GM18498 (cell line): Measurements from ENCODE around the gene SCARF1.

Experiments
- ATAC-seq: cut with Tn5 transposase; IDR thresholded peaks from one replicate; pipeline ENCODE4 v1.9.1; 2021; ENCODE audit warnings: mild to moderate bottlenecking, moderate library complexity; ENCODE audit not compliant: unreplicated experiment

Gene SCARF1

DNA sequence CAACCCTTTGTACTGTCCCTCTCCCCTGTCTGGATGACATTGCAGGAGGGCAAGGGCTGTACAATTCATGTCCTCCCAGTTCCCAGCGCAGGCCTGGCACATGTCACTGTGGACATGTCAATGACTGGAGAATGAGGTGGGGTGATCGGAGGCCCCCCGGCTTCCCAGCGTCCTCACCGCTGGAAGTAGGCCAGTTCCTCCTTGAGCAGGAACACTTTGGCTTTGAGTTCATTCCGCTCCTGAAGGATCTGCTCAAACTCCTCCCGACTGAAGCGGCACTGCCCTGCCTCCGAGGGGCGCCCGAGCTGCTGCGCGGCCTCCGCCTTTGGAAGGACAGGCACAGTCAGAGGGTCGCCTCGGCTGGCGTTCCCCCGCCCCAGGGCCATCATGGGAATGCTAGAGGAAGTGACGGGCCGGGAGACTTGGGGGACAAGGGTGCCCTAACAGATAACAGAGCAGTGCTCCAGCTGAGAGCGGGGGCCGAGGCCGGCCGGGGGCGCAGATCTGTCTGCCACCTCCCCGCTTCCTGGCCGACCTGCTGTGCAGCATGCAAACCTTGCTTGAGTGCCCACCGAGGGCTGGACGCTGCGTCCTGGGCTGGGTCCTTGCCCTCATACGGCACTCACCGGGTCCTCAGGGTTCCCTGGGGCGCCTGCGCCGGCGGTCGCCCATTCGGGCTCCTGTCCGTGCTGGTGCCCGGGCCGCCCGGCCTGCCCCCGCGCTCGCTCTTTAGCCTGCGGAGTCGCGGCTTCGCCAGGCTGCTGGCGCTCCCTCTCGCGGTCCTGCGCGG is 2.8 kb upstream of the SCARF1 start:
- ATAC-seq: peak; percentile 68

- no peak for ATAC-seq
Observed at GRCh38 chr17:1647802-1648171, 2.3 kb upstream of the SCARF1 start.

- no peak for ATAC-seq
Observed at GRCh38 chr17:1646199-1646875, 805 bp upstream of the SCARF1 start.

DNA sequence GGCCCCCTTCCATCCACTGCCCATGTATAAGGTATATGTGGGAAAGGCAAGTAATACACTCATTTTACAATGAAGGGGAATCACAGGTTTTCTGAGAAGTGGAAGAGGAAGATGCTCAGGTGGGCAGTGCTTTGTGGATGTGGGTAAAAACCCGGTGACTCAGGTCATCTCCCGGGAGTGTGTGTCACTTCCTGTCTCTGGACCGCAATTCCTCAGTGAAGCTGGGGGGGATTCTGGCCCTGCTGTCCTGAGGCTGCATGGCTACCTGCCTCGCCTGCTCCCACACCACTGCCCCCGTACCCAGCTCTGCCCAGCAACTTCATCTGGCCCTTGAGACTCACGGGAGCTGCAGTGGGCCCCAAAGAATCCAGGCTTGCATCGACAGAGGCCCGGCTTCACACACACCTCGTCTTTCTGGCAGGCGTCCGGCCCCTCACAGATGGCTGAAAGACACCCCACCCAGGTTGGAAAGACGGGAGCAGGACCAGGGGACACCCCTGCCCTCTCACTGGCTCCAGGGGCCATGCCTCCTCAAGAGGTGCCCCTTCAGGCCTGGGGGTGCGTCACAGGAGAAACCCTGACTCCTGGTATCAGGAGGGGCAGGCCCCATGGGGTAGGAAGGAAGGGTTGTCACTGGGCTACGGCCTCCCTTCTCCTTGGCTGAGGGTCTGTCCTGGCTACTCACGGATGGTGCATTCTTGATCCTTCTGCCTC is 882 bp downstream of the SCARF1 start:
- no peak for ATAC-seq

GRCh38 chr17:1643999-1644492 is 1.5 kb downstream of the SCARF1 start:
- ATAC-seq: no peak

DNA sequence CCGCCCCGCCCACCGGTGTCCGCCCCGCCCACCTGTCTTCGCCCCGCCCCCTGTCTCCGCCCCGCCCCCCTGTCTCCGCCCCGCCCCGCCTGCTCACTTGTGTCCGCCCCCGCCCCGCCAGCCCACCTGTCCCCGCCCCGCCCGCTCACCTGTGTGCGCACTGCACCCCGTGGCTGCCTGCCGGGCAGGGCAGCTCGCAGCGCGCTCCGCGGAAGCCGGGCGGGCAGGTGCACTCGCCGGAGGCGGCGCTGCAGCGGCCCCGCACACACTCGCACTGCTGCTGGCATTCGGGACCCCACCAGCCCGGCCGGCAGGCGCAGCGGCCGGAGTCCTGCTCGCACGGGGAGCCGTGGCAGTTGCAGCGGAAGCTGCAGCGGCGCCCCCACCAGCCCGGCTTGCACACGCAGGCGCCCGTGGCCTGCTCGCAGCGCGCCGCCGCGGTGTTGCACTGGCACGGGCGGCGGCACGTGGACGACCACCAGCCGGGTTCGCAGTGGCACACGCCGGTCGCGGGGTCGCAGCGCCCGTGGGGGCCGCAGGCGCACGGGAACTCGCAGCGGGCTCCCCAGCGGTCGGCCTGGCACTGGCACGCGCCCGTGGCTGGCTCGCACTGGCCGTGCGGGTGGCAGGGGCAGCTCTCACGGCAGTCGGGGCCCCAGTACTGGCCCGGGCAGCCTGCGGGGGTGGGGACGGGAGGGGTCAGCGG is 2.1 kb downstream of the SCARF1 start:
- ATAC-seq: no peak

DNA sequence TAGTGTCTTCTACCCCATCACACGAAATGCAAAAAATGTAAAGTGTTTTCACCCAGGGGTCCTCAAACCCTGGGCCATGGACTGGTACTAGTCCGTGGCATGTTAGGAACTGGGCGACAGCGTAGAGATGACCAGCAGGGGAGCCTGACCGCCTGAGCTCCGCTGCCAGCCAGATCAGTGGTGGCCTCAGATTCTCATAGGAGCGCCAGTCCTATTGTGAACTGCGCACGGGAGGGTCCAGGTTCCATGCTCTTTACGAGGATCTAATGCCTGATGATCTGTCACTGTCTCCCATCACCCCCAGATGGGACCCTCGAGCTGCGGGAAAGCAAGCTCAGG is 4.5 kb downstream of the SCARF1 start:
- ATAC-seq: no peak

DNA sequence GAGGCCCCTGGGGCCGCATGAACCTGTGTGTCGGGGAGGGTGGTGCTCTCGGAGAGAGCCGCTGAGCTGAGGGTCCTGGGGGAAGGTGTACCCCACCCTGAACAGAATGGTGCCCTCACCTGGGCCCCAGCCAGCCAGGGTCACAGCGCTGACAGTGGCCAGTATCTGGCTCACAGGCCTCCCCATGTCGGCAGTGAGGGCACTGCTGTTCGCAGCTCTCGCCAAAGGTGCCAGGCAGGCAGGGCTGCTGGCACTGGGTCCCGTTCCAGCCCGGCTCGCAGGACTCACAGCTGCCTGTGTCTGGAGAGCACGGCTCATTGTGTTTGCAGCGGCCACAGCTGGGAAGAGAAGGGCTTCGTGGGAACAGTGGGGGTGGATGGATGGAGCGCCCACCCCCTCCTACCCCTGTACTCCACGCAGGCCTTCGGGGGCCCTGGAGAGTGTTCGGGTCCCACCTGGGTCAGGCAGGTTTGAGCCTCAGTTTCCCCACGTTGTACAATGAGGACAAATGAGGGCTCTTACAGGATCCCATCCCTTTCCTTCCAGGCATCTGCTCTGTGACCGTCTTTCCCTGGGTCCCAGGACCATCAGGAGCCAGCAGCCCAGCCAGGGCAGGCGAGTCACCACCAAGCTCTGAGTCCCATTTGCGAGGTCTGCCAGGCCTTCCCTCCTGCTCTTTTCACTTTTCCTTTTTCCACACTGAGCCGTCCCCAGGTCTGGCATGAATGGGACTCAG is 5.0 kb downstream of the SCARF1 start:
- no peak for ATAC-seq

DNA sequence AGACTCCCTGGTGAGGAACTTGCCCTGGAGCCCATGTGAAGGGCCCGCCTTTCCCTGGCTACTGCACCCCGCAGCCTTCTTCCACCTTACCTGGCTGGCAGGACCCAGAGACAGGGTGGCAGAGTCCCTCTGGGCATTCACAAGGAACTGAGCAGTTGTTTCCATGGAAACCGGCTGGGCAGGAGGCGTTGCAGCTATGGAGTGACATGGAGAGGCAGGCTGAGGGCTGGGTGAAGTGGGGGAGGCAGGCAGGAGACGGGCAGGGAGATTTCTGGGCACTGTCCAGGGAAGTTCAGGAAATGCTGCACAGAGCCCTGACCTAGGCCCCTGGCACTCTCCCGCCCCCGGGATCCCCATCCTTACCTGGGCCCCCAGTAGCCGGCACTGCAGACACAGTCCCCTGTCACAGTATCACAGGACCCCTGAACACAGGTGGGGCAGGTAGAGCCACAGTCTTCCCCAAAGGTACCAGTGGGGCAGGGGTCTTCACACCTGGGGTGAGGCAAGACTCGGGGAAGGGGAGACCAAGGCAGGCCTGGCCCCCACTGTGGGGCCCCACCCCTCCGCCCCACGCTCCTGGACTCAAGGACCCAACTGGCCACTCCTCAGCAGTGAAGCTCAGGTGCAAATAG is 5.9 kb downstream of the SCARF1 start:
- ATAC-seq: no peak

GRCh38 chr17:1638624-1639300 is 6.8 kb downstream of the SCARF1 start:
- ATAC-seq: no peak

GRCh38 chr17:1638171-1638590 is 7.4 kb downstream of the SCARF1 start:
- no peak for ATAC-seq

- no peak for ATAC-seq
Observed at GRCh38 chr17:1636732-1637285, 8.7 kb downstream of the SCARF1 start.

DNA sequence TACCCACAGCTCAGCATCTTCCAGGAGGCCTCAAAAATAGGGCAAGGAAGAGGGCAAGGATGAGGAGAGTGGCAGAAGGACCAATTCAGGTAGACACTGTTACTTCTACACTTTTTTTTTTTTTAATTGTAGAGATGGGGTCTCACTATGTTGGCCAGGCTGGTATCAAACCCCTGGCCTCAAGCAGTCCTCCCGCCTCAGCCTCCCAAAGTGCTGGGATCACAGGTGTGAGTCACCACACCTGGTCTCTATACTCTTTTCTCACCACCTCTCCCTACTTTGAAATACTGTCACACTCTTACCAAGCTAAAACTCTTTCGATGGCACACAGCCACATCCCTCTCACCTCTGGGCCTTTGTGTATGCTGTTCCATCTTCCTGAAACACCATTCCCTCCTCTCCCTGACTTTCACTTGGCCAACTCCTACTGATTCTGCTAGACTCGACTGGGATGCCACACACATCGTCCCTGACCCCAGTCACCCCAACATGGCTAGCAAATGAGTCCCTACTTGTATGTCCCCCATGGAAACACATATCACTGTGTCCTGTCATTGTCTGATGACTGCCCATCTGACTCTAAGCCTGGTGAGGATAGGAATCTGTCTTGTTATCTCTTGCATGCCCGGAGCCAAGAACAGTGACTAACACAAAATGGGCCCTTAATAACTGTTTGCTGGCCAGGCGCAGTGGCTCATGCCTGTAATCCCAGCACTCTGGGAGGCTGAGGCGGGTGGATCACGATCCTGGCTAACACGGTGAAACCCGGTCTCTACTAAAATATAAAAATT is 9.7 kb downstream of the SCARF1 start:
- ATAC-seq: no peak

DNA sequence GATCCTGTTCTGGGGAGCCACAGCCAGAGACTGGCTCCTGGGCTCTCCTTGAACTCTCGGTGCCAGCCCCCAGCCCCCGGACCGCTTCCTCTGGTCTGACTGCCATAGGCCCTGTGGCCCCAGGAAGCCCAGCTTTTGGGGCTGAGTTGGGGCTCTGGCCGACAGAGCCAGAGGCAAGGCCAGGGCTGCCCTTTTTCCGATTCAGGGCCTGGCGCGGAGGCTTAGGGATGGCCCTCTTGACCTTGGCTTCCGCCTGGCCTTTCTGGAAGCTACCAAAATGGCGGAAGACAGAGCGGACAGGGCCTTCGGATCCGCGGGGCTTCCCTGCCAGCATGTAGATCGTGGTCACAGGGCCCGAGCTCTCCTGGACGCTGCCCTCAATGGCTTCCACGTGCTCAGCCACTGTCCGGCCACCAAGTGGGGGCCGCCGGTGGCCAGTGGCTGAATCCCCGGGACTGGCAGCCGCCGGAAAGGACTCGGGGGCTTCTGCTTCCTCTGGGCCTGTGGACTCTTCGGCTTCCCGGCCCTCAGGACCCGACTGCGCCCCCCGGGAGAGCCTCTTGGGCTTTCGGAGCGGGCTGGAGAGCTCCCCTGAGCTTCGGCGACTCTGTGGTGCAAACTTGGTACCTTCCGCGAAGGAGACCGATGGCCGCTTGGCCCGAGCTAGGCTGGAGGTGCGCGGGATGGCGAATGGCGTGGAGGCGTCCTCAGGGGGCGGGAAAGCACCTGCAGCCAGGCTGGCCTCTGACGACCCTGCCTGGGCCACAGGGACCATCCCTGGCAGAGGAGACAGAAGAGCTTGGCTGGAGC is 10.5 kb downstream of the SCARF1 start:
- no peak for ATAC-seq

- ATAC-seq: no peak
Observed at GRCh38 chr17:1630662-1631061, 14.9 kb downstream of the SCARF1 start.

GRCh38 chr17:1629504-1630310 is 15.8 kb downstream of the SCARF1 start:
- ATAC-seq: no peak
